HepG2 (cell line): ENCODE results near the gene CYP27B1. TPM values are rescaled to one million over a fixed set of nuclear protein-coding genes. Genes with fewer than 3 reads are reported as not detected.

ENCODE experiments used
- BHLHE40 ChIP-seq: IDR thresholded peaks from 2 replicates; pipeline ENCODE4 v1.6.1; 2011; ENCODE audit warnings: low read length, improper control_type of control experiment
- ESRRA ChIP-seq: sonication (generic); formaldehyde crosslinking; IDR thresholded peaks from 2 replicates; pipeline ENCODE4 v1.5.1; 2020; ENCODE audit warnings: mild to moderate bottlenecking, low read depth, missing genetic modification reagents
- KMT2B ChIP-seq: IDR thresholded peaks from 2 replicates; pipeline ENCODE4 v1.6.1; 2016; ENCODE audit warnings: missing genetic modification reagents, missing compliant biosample characterization
- MIER3 ChIP-seq: IDR thresholded peaks from 2 replicates; pipeline ENCODE4 v1.6.1; 2016; ENCODE audit warnings: missing compliant biosample characterization, borderline replicate concordance
- ONECUT2 ChIP-seq: sonication (generic); formaldehyde crosslinking; IDR thresholded peaks from 2 replicates; pipeline ENCODE4 v1.4.0; 2020; ENCODE audit warnings: missing genetic modification reagents
- POGZ ChIP-seq: sonication (generic); formaldehyde crosslinking; IDR thresholded peaks from 2 replicates; pipeline ENCODE4 v1.4.0; 2020; ENCODE audit warnings: mild to moderate bottlenecking, missing genetic modification reagents
- TBX2 ChIP-seq: sonication (generic); formaldehyde crosslinking; IDR thresholded peaks from 2 replicates; pipeline ENCODE4 v1.5.0; 2020; ENCODE audit warnings: missing genetic modification reagents, mild to moderate bottlenecking, borderline replicate concordance
- ZNF343 ChIP-seq: sonication (generic); formaldehyde crosslinking; IDR thresholded peaks from 2 replicates; pipeline ENCODE4 v1.4.0; 2020; ENCODE audit warnings: mild to moderate bottlenecking, missing genetic modification reagents
- polyA plus RNA-seq, 8 experiments: library from polyadenylated mRNA; depleted of rRNA in 3 of 8; stranded (reverse) in 7 of 8; unstranded in 1 of 8; fragments of >200 nt; fragmentation: Illumina TruSeq in 4 of 8; extraction: Trizol in 4 of 8; gene quantifications; 2 replicates each; pipeline versions ENCODE4 v1.2.1 to v1.2.3, GENCODE V29; 2011 to 2016; ENCODE audit warnings: low read depth in 4 of 8, missing spikeins in 1 of 8, mixed read lengths in 1 of 8; ENCODE audit not compliant: insufficient read depth in 1 of 8
- total RNA-seq, 5 experiments: library from RNA; depleted of rRNA; stranded (reverse); fragments of >200 nt; fragmentation: Illumina TruSeq; extraction: Trizol; gene quantifications; 2 replicates each; pipeline ENCODE4 v1.2.3, GENCODE V29; 2016; ENCODE audit warnings: low read depth in 1 of 5
- TF ChIP-seq, protein P1 (sequence below): sonication (generic); formaldehyde crosslinking; conservative IDR thresholded peaks from 2 replicates; pipeline ENCODE4 v1.4.0; 2020; ENCODE audit warnings: mild to moderate bottlenecking, missing genetic modification reagents, moderate library complexity
- TF ChIP-seq, protein P2 (sequence below): sonication (generic); formaldehyde crosslinking; IDR thresholded peaks from 2 replicates; pipeline ENCODE4 v1.4.0; 2020; ENCODE audit warnings: mild to moderate bottlenecking, missing genetic modification reagents
- TF ChIP-seq, protein P3 (sequence below): sonication (generic); formaldehyde crosslinking; IDR thresholded peaks from 2 replicates; pipeline ENCODE4 v1.5.0; 2020; ENCODE audit warnings: mild to moderate bottlenecking, missing genetic modification reagents, borderline replicate concordance
- TF ChIP-seq, protein P4 (sequence below): sonication (generic); formaldehyde crosslinking; IDR thresholded peaks from 2 replicates; pipeline ENCODE4 v1.4.0; 2020; ENCODE audit warnings: mild to moderate bottlenecking, missing genetic modification reagents

Gene CYP27B1
- total and polyA plus RNA-seq, 2 of the 13 experiments (the other 11 are each of a cell fraction or from before 2014, with no cell fraction given), result 2.3 to 3.0 TPM

DNA sequence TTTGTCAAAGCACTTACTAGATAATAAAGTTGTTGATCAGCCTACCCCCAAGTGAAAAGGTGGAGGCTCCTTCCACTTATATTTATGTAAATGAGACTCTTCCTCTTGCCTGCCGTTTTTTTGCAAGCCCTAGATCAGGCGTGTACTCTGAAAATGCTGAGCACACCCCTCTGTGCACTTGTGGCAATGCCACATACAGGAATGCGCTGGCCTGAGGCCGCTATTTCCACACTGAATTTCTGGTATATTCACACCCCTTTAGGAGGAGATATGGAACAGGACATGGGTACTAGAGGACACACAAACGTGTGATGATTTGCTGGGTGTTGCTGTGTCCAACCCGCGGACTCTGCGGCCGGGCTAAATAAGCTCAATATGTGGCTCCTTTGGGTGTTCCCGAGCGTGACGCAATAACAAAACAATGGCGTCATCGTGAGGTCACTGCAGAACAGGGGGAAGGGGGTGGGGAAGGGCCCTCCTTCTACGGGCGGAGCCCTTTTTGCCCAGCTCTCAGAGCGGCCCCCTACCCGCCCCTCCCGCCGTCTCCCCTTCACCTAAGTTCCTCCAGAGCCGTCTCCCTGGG is 22.6 kb downstream of the CYP27B1 start (continued):
- TF ChIP-seq, protein P1, sequence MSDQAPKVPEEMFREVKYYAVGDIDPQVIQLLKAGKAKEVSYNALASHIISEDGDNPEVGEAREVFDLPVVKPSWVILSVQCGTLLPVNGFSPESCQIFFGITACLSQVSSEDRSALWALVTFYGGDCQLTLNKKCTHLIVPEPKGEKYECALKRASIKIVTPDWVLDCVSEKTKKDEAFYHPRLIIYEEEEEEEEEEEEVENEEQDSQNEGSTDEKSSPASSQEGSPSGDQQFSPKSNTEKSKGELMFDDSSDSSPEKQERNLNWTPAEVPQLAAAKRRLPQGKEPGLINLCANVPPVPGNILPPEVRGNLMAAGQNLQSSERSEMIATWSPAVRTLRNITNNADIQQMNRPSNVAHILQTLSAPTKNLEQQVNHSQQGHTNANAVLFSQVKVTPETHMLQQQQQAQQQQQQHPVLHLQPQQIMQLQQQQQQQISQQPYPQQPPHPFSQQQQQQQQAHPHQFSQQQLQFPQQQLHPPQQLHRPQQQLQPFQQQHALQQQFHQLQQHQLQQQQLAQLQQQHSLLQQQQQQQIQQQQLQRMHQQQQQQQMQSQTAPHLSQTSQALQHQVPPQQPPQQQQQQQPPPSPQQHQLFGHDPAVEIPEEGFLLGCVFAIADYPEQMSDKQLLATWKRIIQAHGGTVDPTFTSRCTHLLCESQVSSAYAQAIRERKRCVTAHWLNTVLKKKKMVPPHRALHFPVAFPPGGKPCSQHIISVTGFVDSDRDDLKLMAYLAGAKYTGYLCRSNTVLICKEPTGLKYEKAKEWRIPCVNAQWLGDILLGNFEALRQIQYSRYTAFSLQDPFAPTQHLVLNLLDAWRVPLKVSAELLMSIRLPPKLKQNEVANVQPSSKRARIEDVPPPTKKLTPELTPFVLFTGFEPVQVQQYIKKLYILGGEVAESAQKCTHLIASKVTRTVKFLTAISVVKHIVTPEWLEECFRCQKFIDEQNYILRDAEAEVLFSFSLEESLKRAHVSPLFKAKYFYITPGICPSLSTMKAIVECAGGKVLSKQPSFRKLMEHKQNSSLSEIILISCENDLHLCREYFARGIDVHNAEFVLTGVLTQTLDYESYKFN, result no peak
- peak; percentile 1; the same call in 1 of the 2 replicates for TF ChIP-seq POGZ (CRISPR knock-in tag)
- TF ChIP-seq, protein P2, sequence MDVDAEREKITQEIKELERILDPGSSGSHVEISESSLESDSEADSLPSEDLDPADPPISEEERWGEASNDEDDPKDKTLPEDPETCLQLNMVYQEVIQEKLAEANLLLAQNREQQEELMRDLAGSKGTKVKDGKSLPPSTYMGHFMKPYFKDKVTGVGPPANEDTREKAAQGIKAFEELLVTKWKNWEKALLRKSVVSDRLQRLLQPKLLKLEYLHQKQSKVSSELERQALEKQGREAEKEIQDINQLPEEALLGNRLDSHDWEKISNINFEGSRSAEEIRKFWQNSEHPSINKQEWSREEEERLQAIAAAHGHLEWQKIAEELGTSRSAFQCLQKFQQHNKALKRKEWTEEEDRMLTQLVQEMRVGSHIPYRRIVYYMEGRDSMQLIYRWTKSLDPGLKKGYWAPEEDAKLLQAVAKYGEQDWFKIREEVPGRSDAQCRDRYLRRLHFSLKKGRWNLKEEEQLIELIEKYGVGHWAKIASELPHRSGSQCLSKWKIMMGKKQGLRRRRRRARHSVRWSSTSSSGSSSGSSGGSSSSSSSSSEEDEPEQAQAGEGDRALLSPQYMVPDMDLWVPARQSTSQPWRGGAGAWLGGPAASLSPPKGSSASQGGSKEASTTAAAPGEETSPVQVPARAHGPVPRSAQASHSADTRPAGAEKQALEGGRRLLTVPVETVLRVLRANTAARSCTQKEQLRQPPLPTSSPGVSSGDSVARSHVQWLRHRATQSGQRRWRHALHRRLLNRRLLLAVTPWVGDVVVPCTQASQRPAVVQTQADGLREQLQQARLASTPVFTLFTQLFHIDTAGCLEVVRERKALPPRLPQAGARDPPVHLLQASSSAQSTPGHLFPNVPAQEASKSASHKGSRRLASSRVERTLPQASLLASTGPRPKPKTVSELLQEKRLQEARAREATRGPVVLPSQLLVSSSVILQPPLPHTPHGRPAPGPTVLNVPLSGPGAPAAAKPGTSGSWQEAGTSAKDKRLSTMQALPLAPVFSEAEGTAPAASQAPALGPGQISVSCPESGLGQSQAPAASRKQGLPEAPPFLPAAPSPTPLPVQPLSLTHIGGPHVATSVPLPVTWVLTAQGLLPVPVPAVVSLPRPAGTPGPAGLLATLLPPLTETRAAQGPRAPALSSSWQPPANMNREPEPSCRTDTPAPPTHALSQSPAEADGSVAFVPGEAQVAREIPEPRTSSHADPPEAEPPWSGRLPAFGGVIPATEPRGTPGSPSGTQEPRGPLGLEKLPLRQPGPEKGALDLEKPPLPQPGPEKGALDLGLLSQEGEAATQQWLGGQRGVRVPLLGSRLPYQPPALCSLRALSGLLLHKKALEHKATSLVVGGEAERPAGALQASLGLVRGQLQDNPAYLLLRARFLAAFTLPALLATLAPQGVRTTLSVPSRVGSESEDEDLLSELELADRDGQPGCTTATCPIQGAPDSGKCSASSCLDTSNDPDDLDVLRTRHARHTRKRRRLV (CRISPR knock-in tag), result no peak
- TF ChIP-seq ESRRA (CRISPR knock-in tag), result no peak
- TF ChIP-seq KMT2B (CRISPR knock-in tag), result no peak
- TF ChIP-seq, protein P3, sequence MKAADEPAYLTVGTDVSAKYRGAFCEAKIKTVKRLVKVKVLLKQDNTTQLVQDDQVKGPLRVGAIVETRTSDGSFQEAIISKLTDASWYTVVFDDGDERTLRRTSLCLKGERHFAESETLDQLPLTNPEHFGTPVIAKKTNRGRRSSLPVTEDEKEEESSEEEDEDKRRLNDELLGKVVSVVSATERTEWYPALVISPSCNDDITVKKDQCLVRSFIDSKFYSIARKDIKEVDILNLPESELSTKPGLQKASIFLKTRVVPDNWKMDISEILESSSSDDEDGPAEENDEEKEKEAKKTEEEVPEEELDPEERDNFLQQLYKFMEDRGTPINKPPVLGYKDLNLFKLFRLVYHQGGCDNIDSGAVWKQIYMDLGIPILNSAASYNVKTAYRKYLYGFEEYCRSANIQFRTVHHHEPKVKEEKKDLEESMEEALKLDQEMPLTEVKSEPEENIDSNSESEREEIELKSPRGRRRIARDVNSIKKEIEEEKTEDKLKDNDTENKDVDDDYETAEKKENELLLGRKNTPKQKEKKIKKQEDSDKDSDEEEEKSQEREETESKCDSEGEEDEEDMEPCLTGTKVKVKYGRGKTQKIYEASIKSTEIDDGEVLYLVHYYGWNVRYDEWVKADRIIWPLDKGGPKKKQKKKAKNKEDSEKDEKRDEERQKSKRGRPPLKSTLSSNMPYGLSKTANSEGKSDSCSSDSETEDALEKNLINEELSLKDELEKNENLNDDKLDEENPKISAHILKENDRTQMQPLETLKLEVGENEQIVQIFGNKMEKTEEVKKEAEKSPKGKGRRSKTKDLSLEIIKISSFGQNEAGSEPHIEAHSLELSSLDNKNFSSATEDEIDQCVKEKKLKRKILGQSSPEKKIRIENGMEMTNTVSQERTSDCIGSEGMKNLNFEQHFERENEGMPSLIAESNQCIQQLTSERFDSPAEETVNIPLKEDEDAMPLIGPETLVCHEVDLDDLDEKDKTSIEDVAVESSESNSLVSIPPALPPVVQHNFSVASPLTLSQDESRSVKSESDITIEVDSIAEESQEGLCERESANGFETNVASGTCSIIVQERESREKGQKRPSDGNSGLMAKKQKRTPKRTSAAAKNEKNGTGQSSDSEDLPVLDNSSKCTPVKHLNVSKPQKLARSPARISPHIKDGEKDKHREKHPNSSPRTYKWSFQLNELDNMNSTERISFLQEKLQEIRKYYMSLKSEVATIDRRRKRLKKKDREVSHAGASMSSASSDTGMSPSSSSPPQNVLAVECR (CRISPR knock-in tag), result no peak
- TF ChIP-seq, protein P4, sequence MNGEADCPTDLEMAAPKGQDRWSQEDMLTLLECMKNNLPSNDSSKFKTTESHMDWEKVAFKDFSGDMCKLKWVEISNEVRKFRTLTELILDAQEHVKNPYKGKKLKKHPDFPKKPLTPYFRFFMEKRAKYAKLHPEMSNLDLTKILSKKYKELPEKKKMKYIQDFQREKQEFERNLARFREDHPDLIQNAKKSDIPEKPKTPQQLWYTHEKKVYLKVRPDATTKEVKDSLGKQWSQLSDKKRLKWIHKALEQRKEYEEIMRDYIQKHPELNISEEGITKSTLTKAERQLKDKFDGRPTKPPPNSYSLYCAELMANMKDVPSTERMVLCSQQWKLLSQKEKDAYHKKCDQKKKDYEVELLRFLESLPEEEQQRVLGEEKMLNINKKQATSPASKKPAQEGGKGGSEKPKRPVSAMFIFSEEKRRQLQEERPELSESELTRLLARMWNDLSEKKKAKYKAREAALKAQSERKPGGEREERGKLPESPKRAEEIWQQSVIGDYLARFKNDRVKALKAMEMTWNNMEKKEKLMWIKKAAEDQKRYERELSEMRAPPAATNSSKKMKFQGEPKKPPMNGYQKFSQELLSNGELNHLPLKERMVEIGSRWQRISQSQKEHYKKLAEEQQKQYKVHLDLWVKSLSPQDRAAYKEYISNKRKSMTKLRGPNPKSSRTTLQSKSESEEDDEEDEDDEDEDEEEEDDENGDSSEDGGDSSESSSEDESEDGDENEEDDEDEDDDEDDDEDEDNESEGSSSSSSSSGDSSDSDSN (CRISPR knock-in tag), result no peak
- no peak for TF ChIP-seq ZNF343
- no peak for TF ChIP-seq BHLHE40
- peak; percentile 41; the same call in 1 of the 2 replicates for TF ChIP-seq TBX2 (CRISPR knock-in tag)
- TF ChIP-seq MIER3, result no peak
- TF ChIP-seq ONECUT2 (CRISPR knock-in tag), result no peak
